Measurements from ENCODE around the gene PRELP. TPM values are rescaled to one million over a fixed set of nuclear protein-coding genes. Genes with fewer than 3 reads are reported as not detected.

The PRELP gene
- total and polyA plus RNA-seq, 9 of the 15 experiments (the other 6 are each of a cell fraction or from before 2014, with no cell fraction given) = 0.04 TPM; not detected in 8

DNA sequence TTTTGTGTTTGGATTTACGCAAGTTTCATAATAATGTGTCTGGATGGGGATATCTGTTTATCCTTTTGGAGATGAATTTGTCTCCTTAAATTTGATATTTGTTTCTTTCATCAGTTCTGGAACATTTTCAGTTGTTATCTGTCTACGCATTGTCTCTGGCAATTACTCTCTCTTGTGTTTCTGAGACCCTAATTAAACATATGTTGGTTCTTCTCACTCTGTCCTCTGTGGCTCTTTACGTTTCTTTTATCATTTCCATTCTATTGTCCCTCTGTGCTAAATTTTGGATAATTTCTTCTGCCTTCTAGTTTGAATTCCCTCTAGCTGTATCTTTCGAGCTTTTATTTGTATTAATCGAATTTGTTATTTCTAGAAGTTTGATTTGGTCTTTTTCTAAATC is 17.5 kb upstream of the PRELP start:
- H2AFZ ChIP-seq (ENCODE audit: low read depth, low read length) = no peak overlapping the region
- in situ Hi-C loops (cut with MboI) (no loop called here), intact Hi-C loops (cut with micrococcal nuclease) (no loop called here)
- DNase-seq (ENCODE audit: extremely low read depth in 1 of 4, low spot score in 3 of 4) (no peak), FAIRE-seq (no peak), ATAC-seq (no peak)
- no peaks in the 10 kb centered on the region for H3K36me3 ChIP-seq (ENCODE audit: control insufficient read depth, insufficient read depth, low read length)
- TF ChIP-seq, protein P1, sequence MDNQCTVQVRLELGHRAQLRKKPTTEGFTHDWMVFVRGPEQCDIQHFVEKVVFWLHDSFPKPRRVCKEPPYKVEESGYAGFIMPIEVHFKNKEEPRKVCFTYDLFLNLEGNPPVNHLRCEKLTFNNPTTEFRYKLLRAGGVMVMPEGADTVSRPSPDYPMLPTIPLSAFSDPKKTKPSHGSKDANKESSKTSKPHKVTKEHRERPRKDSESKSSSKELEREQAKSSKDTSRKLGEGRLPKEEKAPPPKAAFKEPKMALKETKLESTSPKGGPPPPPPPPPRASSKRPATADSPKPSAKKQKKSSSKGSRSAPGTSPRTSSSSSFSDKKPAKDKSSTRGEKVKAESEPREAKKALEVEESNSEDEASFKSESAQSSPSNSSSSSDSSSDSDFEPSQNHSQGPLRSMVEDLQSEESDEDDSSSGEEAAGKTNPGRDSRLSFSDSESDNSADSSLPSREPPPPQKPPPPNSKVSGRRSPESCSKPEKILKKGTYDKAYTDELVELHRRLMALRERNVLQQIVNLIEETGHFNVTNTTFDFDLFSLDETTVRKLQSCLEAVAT (IDR thresholded peaks at IDR 0.05) = no peak
- TF ChIP-seq TCF3 (CRISPR knock-in tag; IDR thresholded peaks at IDR 0.05) (no peak), FOXK2 (conservative IDR thresholded peaks at IDR 0.05 in 1 of 2, IDR thresholded peaks at IDR 0.05 in 1 of 2; ENCODE audit: low read depth in 2 of 2) (no peak), TARDBP (IDR thresholded peaks at IDR 0.05) (no peak), SMARCB1 (IDR thresholded peaks at IDR 0.05; ENCODE audit: insufficient read length, low read depth) (no peak)
- TF ChIP-seq, protein P2, sequence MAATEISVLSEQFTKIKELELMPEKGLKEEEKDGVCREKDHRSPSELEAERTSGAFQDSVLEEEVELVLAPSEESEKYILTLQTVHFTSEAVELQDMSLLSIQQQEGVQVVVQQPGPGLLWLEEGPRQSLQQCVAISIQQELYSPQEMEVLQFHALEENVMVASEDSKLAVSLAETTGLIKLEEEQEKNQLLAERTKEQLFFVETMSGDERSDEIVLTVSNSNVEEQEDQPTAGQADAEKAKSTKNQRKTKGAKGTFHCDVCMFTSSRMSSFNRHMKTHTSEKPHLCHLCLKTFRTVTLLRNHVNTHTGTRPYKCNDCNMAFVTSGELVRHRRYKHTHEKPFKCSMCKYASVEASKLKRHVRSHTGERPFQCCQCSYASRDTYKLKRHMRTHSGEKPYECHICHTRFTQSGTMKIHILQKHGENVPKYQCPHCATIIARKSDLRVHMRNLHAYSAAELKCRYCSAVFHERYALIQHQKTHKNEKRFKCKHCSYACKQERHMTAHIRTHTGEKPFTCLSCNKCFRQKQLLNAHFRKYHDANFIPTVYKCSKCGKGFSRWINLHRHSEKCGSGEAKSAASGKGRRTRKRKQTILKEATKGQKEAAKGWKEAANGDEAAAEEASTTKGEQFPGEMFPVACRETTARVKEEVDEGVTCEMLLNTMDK (IDR thresholded peaks at IDR 0.05; ENCODE audit: borderline replicate concordance, insufficient read depth, low read depth, low read length, poor library complexity, severe bottlenecking) = no peak
- TF ChIP-seq, protein P3, sequence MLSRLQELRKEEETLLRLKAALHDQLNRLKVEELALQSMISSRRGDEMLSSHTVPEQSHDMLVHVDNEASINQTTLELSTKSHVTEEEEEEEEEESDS (CRISPR knock-in tag; IDR thresholded peaks at IDR 0.05) = no peak
- TF ChIP-seq, protein P4, sequence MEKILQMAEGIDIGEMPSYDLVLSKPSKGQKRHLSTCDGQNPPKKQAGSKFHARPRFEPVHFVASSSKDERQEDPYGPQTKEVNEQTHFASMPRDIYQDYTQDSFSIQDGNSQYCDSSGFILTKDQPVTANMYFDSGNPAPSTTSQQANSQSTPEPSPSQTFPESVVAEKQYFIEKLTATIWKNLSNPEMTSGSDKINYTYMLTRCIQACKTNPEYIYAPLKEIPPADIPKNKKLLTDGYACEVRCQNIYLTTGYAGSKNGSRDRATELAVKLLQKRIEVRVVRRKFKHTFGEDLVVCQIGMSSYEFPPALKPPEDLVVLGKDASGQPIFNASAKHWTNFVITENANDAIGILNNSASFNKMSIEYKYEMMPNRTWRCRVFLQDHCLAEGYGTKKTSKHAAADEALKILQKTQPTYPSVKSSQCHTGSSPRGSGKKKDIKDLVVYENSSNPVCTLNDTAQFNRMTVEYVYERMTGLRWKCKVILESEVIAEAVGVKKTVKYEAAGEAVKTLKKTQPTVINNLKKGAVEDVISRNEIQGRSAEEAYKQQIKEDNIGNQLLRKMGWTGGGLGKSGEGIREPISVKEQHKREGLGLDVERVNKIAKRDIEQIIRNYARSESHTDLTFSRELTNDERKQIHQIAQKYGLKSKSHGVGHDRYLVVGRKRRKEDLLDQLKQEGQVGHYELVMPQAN (IDR thresholded peaks at IDR 0.05; ENCODE audit: borderline replicate concordance) = no peak
- TF ChIP-seq, protein P5, sequence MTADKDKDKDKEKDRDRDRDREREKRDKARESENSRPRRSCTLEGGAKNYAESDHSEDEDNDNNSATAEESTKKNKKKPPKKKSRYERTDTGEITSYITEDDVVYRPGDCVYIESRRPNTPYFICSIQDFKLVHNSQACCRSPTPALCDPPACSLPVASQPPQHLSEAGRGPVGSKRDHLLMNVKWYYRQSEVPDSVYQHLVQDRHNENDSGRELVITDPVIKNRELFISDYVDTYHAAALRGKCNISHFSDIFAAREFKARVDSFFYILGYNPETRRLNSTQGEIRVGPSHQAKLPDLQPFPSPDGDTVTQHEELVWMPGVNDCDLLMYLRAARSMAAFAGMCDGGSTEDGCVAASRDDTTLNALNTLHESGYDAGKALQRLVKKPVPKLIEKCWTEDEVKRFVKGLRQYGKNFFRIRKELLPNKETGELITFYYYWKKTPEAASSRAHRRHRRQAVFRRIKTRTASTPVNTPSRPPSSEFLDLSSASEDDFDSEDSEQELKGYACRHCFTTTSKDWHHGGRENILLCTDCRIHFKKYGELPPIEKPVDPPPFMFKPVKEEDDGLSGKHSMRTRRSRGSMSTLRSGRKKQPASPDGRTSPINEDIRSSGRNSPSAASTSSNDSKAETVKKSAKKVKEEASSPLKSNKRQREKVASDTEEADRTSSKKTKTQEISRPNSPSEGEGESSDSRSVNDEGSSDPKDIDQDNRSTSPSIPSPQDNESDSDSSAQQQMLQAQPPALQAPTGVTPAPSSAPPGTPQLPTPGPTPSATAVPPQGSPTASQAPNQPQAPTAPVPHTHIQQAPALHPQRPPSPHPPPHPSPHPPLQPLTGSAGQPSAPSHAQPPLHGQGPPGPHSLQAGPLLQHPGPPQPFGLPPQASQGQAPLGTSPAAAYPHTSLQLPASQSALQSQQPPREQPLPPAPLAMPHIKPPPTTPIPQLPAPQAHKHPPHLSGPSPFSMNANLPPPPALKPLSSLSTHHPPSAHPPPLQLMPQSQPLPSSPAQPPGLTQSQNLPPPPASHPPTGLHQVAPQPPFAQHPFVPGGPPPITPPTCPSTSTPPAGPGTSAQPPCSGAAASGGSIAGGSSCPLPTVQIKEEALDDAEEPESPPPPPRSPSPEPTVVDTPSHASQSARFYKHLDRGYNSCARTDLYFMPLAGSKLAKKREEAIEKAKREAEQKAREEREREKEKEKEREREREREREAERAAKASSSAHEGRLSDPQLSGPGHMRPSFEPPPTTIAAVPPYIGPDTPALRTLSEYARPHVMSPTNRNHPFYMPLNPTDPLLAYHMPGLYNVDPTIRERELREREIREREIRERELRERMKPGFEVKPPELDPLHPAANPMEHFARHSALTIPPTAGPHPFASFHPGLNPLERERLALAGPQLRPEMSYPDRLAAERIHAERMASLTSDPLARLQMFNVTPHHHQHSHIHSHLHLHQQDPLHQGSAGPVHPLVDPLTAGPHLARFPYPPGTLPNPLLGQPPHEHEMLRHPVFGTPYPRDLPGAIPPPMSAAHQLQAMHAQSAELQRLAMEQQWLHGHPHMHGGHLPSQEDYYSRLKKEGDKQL (CRISPR knock-in tag; IDR thresholded peaks at IDR 0.05; ENCODE audit: borderline replicate concordance) = no peak
- H3K9me1 ChIP-seq (ENCODE audit: control insufficient read depth, insufficient read depth, low read length) = no peaks in the 10 kb centered on the region
- H3K4me1 ChIP-seq (replicated peaks in 1 of 2; ENCODE audit: control insufficient read depth in 2 of 2, insufficient read depth in 2 of 2, low read length in 2 of 2) = no peaks in the 10 kb centered on the region
- no peak overlapping the region for H3K4me2 ChIP-seq (ENCODE audit: insufficient read depth, low read length)
- no peaks in the 10 kb centered on the region for H3K9me3 ChIP-seq (replicated peaks; ENCODE audit: control insufficient read depth, insufficient read depth, low read depth, low read length)
- peaks cover 15 to 30% of the 10 kb centered on the region in 2 experiments for H3K27me3 ChIP-seq (ENCODE audit: control insufficient read depth in 2 of 2, insufficient read depth in 2 of 2, low read length in 2 of 2)
- 0% methylated on average over 5 of the region's 5 CpGs for WGBS (ENCODE audit: insufficient coverage, low coverage, missing lambda C conversion rate)
- ChIA-PET POLR2A (no interaction called here), CTCF (ENCODE audit: low intra/inter-chr PET ratio) (no interaction called here)
- no peak overlapping the region for H3K4me3 ChIP-seq
- no TSS peak for BruUV-seq (replicated peaks)
- H4K20me1 ChIP-seq (replicated peaks; ENCODE audit: control insufficient read depth, insufficient read depth, low read length) = 0 out of 2 replicates have a peak, but pooled peaks cover 4% of the 10 kb centered on the region
- no peak overlapping the region for H3K27ac ChIP-seq (ENCODE audit: extremely low read depth, low read depth, low read length)
- no peak overlapping the region for H3K9ac ChIP-seq (ENCODE audit: insufficient read depth in 1 of 2, low read depth in 2 of 2, low read length in 2 of 2)
- no peaks in the 10 kb centered on the region for H3K79me2 ChIP-seq (ENCODE audit: control insufficient read depth, insufficient read depth, low read length)
